ENCODE results near the gene PIK3C2G.

The PIK3C2G gene

GRCh38 chr12:18567787-18568186, 306.5 kb downstream of the PIK3C2G start:
- H3K27ac ChIP-seq (ENCODE audit: low read depth, low read length) = no peak overlapping the region

GRCh38 chr12:18570543-18570942, 309.2 kb downstream of the PIK3C2G start:
- Histone ChIP-seq H3K27ac (ENCODE audit: low read depth, low read length) (no peak overlapping the region), H3K79me2 (ENCODE audit: control insufficient read depth, low read length) (no peaks in the 10 kb centered on the region), H3K36me3 (ENCODE audit: control insufficient read depth, low read length) (no peaks in the 10 kb centered on the region), H3K4me2 (ENCODE audit: low read length) (no peak overlapping the region), H4K20me1 (ENCODE audit: control insufficient read depth, insufficient read depth, low read depth, low read length) (no peaks in the 10 kb centered on the region), H3K9me2 (replicated peaks; ENCODE audit: control insufficient read depth, low read length) (no peaks in the 10 kb centered on the region), H3F3A (ENCODE audit: control insufficient read depth, insufficient read depth) (no peaks in the 10 kb centered on the region), H3K27me3 (ENCODE audit: control insufficient read depth, low read length) (no peaks in the 10 kb centered on the region), H3K4me1 (ENCODE audit: control insufficient read depth, low read length) (no peaks in the 10 kb centered on the region), H3K9me3 (ENCODE audit: control insufficient read depth, insufficient read depth, low read length) (no peaks in the 10 kb centered on the region), H3K4me3 (ENCODE audit: low read length) (no peak overlapping the region)
- no peak for TF ChIP-seq EZH2phosphoT487 (IDR thresholded peaks at IDR 0.05; ENCODE audit: borderline replicate concordance, low read length)
- no peak for TF ChIP-seq CTCF (IDR thresholded peaks at IDR 0.05; ENCODE audit: low read depth, low read length, poor library complexity, severe bottlenecking)

More at GRCh38 chr12:18567787-18568186, 306.5 kb downstream of the PIK3C2G start:
- Histone ChIP-seq H3K36me3 (ENCODE audit: control insufficient read depth, low read length) (no peaks in the 10 kb centered on the region), H3K4me1 (ENCODE audit: control insufficient read depth, low read length) (no peaks in the 10 kb centered on the region), H3K4me2 (ENCODE audit: low read length) (no peak overlapping the region), H3K79me2 (ENCODE audit: control insufficient read depth, low read length) (no peaks in the 10 kb centered on the region), H3K9me2 (replicated peaks; ENCODE audit: control insufficient read depth, low read length) (no peaks in the 10 kb centered on the region), H3K9me3 (ENCODE audit: control insufficient read depth, insufficient read depth, low read length) (no peaks in the 10 kb centered on the region), H3K27me3 (ENCODE audit: control insufficient read depth, low read length) (no peaks in the 10 kb centered on the region), H3K4me3 (ENCODE audit: low read length) (no peak overlapping the region), H4K20me1 (ENCODE audit: control insufficient read depth, insufficient read depth, low read depth, low read length) (no peaks in the 10 kb centered on the region), H3F3A (ENCODE audit: control insufficient read depth, insufficient read depth) (no peaks in the 10 kb centered on the region)
- TF ChIP-seq EZH2phosphoT487 (IDR thresholded peaks at IDR 0.05; ENCODE audit: borderline replicate concordance, low read length) = no peak

- H3K27ac ChIP-seq (ENCODE audit: low read depth, low read length) = no peak overlapping the region
- no peaks in the 10 kb centered on the region for H3K36me3 ChIP-seq (ENCODE audit: control insufficient read depth, low read length)
- no peak overlapping the region for H3K4me2 ChIP-seq (ENCODE audit: low read length)
- no peaks in the 10 kb centered on the region for H3K4me1 ChIP-seq (ENCODE audit: control insufficient read depth, low read length)
- no peaks in the 10 kb centered on the region for H4K20me1 ChIP-seq (ENCODE audit: control insufficient read depth, insufficient read depth, low read depth, low read length)
- H3K9me3 ChIP-seq (ENCODE audit: control insufficient read depth, insufficient read depth, low read length) = no peaks in the 10 kb centered on the region
- no peaks in the 10 kb centered on the region for H3K9me2 ChIP-seq (replicated peaks; ENCODE audit: control insufficient read depth, low read length)
- H3K4me3 ChIP-seq (ENCODE audit: low read length) = no peak overlapping the region
- no peaks in the 10 kb centered on the region for H3F3A ChIP-seq (ENCODE audit: control insufficient read depth, insufficient read depth)
- H3K27me3 ChIP-seq (ENCODE audit: control insufficient read depth, low read length) = no peaks in the 10 kb centered on the region
- no peak for TF ChIP-seq CTCF (IDR thresholded peaks at IDR 0.05; ENCODE audit: low read depth, low read length, poor library complexity, severe bottlenecking)
- TF ChIP-seq EZH2phosphoT487 (IDR thresholded peaks at IDR 0.05; ENCODE audit: borderline replicate concordance, low read length) = no peak
- H3K79me2 ChIP-seq (ENCODE audit: control insufficient read depth, low read length) = no peaks in the 10 kb centered on the region
These were observed 314.8 kb downstream of the PIK3C2G start for GRCh38 chr12:18576104-18576626.

- H3K27ac ChIP-seq (ENCODE audit: low read depth, low read length) = no peak overlapping the region
- no peak overlapping the region for H3K4me2 ChIP-seq (ENCODE audit: low read length)
- H3K27me3 ChIP-seq (ENCODE audit: control insufficient read depth, low read length) = no peaks in the 10 kb centered on the region
- no peaks in the 10 kb centered on the region for H3F3A ChIP-seq (ENCODE audit: control insufficient read depth, insufficient read depth)
- no peak for TF ChIP-seq EZH2phosphoT487 (IDR thresholded peaks at IDR 0.05; ENCODE audit: borderline replicate concordance, low read length)
- no peak for TF ChIP-seq CTCF (IDR thresholded peaks at IDR 0.05; ENCODE audit: low read depth, low read length, poor library complexity, severe bottlenecking)
- H3K9me3 ChIP-seq (ENCODE audit: control insufficient read depth, insufficient read depth, low read length) = no peaks in the 10 kb centered on the region
- no peak overlapping the region for H3K4me3 ChIP-seq (ENCODE audit: low read length)
- no peaks in the 10 kb centered on the region for H3K79me2 ChIP-seq (ENCODE audit: control insufficient read depth, low read length)
- no peaks in the 10 kb centered on the region for H3K9me2 ChIP-seq (replicated peaks; ENCODE audit: control insufficient read depth, low read length)
- H4K20me1 ChIP-seq (ENCODE audit: control insufficient read depth, insufficient read depth, low read depth, low read length) = no peaks in the 10 kb centered on the region
- H3K36me3 ChIP-seq (ENCODE audit: control insufficient read depth, low read length) = no peaks in the 10 kb centered on the region
- no peaks in the 10 kb centered on the region for H3K4me1 ChIP-seq (ENCODE audit: control insufficient read depth, low read length)
These were observed 315.3 kb downstream of the PIK3C2G start for GRCh38 chr12:18576648-18577047.
